ENCODE results near the gene IER2. TPM values are rescaled to one million over a fixed set of nuclear protein-coding genes. Genes with fewer than 3 reads are reported as not detected.

Gene IER2
- total and polyA plus RNA-seq, 9 of the 15 experiments (the other 6 are each of a cell fraction or from before 2014, with no cell fraction given): 4.5 to 205 (median 23.7) TPM

DNA sequence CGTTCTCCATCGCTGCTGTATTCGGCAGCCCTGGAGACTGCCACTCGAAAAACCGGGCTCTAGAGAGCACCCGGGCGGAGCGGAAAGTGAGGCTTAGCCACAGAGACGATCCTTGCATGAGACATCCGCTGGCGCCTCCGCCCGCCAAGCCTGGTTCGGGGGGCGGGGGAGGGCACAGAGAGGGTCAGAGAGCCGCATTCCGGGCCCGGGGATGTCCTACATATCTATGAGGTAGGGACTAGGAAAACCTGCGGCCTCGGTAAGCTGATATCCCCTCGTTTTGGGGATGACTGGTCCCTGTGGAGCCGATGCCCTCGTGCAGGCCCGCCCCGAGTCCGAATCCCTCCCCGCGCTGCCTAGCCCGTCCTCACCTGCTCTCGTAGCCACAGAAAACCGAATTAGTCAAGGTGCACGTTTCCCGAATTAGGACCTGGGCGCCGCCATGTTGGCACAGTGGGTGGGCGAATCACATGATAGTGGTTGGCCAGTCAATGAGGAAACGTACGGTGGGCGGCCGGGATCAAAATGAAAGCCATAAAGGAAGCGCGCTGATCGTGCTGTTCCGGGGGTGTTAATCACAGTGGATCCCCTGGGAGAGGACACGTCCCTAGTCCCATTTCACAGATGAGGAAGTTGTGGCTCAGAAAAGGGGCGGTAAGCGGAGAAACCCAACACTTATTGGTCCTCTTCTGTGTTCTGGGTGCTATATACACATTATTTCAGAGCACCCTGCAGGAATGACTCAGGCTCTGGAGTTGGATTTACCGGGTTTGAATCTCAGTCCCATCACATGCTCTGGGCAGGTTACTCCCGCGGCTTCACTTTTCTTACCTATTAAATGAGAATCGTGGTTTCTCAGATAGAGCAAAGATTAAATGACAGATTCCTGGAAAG, 33.7 kb upstream of the IER2 start, which contains the start of gene TRMT1 (continued):
- TF ChIP-seq ZNF184 (CRISPR knock-in tag; IDR thresholded peaks at IDR 0.05): no peak
- TF ChIP-seq RBM25 (IDR thresholded peaks at IDR 0.05; ENCODE audit: low read depth, low read length, severe bottlenecking): peak; percentile 98
- TF ChIP-seq ZNF586 (CRISPR knock-in tag; conservative IDR thresholded peaks at IDR 0.05): no peak
- TF ChIP-seq SMARCB1 (IDR thresholded peaks at IDR 0.05; ENCODE audit: insufficient read length, low read depth): no peak
- peak; percentile 55 for TF ChIP-seq ZEB2 (IDR thresholded peaks at IDR 0.05)
- no peak for TF ChIP-seq BRF2 (IDR thresholded peaks at IDR 0.05; ENCODE audit: borderline replicate concordance, insufficient read depth, insufficient read length)
- TF ChIP-seq ZNF124 (CRISPR knock-in tag; IDR thresholded peaks at IDR 0.05): no peak
- peak; percentile 84 to 93 for TF ChIP-seq RCOR1 (IDR thresholded peaks at IDR 0.05; ENCODE audit: borderline replicate concordance in 1 of 2, low read depth in 2 of 2, low read length in 2 of 2)
- peak; percentile 35 for TF ChIP-seq RBM39 (optimal IDR thresholded peaks at IDR 0.05; ENCODE audit: low read depth, low read length)
- TF ChIP-seq, protein P1, sequence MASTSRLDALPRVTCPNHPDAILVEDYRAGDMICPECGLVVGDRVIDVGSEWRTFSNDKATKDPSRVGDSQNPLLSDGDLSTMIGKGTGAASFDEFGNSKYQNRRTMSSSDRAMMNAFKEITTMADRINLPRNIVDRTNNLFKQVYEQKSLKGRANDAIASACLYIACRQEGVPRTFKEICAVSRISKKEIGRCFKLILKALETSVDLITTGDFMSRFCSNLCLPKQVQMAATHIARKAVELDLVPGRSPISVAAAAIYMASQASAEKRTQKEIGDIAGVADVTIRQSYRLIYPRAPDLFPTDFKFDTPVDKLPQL (IDR thresholded peaks at IDR 0.05; ENCODE audit: extremely low read depth, insufficient read length): no peak
- TF ChIP-seq POLR3A (IDR thresholded peaks at IDR 0.05; ENCODE audit: borderline replicate concordance, extremely low read depth, insufficient read depth, insufficient read length): no peak
- no peak for TF ChIP-seq TCFL5 (CRISPR knock-in tag; conservative IDR thresholded peaks at IDR 0.05)
- TF ChIP-seq AFF1 (IDR thresholded peaks at IDR 0.05; ENCODE audit: low read depth in 1 of 2, partially characterized antibody in 2 of 2): peak; percentile 56 to 92
- TF ChIP-seq, protein P2, sequence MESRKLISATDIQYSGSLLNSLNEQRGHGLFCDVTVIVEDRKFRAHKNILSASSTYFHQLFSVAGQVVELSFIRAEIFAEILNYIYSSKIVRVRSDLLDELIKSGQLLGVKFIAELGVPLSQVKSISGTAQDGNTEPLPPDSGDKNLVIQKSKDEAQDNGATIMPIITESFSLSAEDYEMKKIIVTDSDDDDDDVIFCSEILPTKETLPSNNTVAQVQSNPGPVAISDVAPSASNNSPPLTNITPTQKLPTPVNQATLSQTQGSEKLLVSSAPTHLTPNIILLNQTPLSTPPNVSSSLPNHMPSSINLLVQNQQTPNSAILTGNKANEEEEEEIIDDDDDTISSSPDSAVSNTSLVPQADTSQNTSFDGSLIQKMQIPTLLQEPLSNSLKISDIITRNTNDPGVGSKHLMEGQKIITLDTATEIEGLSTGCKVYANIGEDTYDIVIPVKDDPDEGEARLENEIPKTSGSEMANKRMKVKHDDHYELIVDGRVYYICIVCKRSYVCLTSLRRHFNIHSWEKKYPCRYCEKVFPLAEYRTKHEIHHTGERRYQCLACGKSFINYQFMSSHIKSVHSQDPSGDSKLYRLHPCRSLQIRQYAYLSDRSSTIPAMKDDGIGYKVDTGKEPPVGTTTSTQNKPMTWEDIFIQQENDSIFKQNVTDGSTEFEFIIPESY (CRISPR knock-in tag; IDR thresholded peaks at IDR 0.05): no peak
- no peak for TF ChIP-seq HNRNPH1 (optimal IDR thresholded peaks at IDR 0.05; ENCODE audit: low read depth, low read length)
- peak; percentile 63; the same call in 1 of the 2 replicates for TF ChIP-seq CBX1 (IDR thresholded peaks at IDR 0.05; ENCODE audit: low read depth)
- no peak for TF ChIP-seq ZFPM2 (CRISPR knock-in tag; IDR thresholded peaks at IDR 0.05)
- peak; percentile 48; the same call in 1 of the 2 replicates for TF ChIP-seq JUND (IDR thresholded peaks at IDR 0.05; ENCODE audit: borderline replicate concordance, low read depth, low read length)
- TF ChIP-seq JUND (tag; IDR thresholded peaks at IDR 0.05; ENCODE audit: borderline replicate concordance, low read depth, low read length): peak; percentile 72; the same call in 2 of the 3 replicates
